Uterus (tissue), 2 donors: ENCODE data around the gene CCM2.

ENCODE experiments used
- POLR2A ChIP-seq, 2 donors: fragments of 450-650 bp; IDR thresholded peaks; one replicate each; pipeline ENCODE4 v1.6.1; 2016; ENCODE audit warnings: antibody characterized with exemption in 2 of 2, mild to moderate bottlenecking in 1 of 2, moderate library complexity in 1 of 2
- TF ChIP-seq, protein P1 (sequence below), 4 experiments: fragments of 200-600 bp in 2 of 4; fragments of 450-650 bp in 2 of 4; sonication (generic) in 2 of 4; IDR thresholded peaks; one replicate each; pipeline ENCODE4 v1.5.1; 2016 to 2019; ENCODE audit warnings: antibody characterized with exemption in 4 of 4, mild to moderate bottlenecking in 2 of 4, moderate library complexity in 1 of 4

DNA sequence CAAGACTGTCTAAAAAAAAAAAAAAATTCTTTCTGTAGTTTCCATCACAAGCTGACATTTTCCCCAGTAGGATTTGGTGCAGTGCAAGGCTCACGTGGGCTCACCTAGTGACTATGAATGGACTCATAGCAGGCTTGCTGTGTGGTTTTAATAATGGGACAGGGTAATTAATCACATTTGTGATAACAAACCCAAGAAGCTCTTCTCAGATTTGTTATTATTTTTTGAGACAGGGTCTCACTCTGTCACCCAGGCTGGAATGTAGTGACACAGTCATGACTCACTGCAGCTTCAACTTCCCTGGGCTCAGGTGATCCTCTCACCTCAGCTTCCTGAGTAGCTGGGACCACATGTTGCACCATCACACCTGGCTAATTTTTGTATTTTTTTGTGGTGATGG lies 48.7 kb downstream of the CCM2 start:
- TF ChIP-seq, protein P1, sequence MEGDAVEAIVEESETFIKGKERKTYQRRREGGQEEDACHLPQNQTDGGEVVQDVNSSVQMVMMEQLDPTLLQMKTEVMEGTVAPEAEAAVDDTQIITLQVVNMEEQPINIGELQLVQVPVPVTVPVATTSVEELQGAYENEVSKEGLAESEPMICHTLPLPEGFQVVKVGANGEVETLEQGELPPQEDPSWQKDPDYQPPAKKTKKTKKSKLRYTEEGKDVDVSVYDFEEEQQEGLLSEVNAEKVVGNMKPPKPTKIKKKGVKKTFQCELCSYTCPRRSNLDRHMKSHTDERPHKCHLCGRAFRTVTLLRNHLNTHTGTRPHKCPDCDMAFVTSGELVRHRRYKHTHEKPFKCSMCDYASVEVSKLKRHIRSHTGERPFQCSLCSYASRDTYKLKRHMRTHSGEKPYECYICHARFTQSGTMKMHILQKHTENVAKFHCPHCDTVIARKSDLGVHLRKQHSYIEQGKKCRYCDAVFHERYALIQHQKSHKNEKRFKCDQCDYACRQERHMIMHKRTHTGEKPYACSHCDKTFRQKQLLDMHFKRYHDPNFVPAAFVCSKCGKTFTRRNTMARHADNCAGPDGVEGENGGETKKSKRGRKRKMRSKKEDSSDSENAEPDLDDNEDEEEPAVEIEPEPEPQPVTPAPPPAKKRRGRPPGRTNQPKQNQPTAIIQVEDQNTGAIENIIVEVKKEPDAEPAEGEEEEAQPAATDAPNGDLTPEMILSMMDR (IDR thresholded peaks at IDR 0.05) = no peak
- no peak for TF ChIP-seq POLR2A (IDR thresholded peaks at IDR 0.05)
